ENCODE measurements around the gene KLHL26. TPM values are rescaled to one million over a fixed set of nuclear protein-coding genes. Genes with fewer than 3 reads are reported as not detected.

KLHL26 gene
- total RNA-seq, 1 donor from 2014 or later: 11.6 TPM

DNA sequence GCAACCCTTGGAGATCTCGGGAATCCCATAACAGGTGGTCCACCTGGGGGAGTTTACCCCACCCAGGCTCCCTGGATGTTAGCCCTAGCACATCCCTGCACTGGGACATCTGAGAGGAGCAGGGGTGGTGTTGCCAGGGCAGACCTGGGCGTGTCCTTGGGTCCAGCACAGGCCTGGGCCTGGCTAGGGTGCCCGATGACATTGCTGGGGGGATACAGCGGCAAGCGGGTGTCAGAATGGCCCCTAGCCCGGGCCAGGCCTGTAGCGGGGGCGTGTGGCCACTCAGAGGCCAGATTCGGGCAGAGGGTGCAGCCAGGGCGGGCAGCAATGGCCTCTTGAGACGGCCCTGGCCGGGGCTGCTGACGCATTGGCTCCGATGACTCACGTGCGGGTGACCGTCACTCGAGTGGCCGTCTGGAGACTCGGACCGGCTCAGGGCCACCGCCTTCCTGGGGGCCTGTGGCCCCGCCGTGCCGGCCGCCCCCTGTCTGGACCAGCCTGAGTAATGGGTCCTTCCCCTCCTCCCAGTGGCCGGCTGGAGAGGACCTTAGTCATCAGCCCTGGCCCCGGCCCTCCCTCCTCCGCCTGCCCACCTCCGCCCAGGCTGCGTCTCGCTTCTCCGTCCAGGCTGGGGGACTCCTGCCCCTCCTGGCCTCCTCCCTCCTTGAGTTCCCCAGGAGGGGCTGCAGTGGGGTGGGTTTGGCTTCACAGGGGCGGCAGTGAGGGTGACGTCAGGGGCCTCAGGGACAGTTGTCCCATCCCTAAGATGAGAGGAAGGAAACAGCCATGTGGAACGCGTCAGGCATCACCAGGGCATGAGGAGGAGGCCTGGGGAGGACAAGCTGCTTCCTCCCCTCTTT lies 23.5 kb downstream of the KLHL26 start:
- Mint-ChIP-seq H3K27ac (no peak overlapping the region), H3K27me3 (ENCODE audit: low read depth) (no peaks in the 10 kb centered on the region), H3K4me3 (ENCODE audit: low read depth) (no peak overlapping the region), H3K9me3 (no peaks in the 10 kb centered on the region), H3K36me3 (ENCODE audit: low read depth) (no peaks in the 10 kb centered on the region), H3K4me1 (ENCODE audit: low read depth) (peaks cover 2% of the 10 kb centered on the region)
- intact Hi-C loops (cut with micrococcal nuclease): no loop called here
- DNase-seq (ENCODE audit: low spot score): no peak

DNA sequence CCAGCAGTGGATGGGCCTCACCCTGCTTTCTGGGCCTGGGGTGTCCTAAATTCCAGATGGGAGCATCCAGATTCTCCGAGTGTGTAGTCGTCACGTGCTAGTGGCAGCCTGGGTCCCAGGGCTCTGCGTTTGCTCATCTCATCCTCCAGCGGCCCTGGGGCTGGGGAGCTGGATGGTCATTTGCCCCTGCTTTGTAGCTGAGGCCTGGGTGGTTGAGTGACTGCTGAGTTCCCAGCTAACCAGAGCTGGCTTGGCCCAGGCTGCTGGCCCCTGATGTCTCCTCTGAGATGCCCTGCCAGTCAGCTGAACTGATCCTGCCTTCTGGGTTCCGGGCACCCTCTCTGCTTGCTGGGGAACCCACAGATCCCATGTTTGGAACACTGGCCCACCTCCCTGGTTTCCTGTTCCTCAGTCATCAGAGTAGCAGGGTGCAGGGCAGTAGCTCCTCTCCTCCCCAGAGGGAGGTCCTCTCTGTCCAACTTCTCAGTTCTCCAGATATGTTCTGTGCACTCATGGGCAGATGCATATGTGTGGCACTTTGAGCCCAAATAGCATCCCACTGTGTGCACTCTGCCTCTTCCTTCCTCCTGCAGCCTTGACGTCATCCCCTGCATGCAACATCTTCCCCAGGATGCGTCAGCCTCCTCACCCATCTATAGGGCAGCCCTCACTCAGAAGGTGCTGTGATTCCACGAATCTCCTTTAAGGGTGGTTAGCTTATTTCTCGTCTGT lies 24.3 kb downstream of the KLHL26 start:
- no peak overlapping the region for H3K27ac Mint-ChIP-seq
- no peaks in the 10 kb centered on the region for H3K9me3 Mint-ChIP-seq
- DNase-seq (ENCODE audit: low spot score): no peak
- no peaks in the 10 kb centered on the region for H3K36me3 Mint-ChIP-seq (ENCODE audit: low read depth)
- intact Hi-C loops (cut with micrococcal nuclease): no loop called here
- H3K27me3 Mint-ChIP-seq (ENCODE audit: low read depth): no peaks in the 10 kb centered on the region
- H3K4me3 Mint-ChIP-seq (ENCODE audit: low read depth): no peak overlapping the region
- H3K4me1 Mint-ChIP-seq (ENCODE audit: low read depth): peaks cover 2% of the 10 kb centered on the region

- H3K27me3 Mint-ChIP-seq (ENCODE audit: low read depth): no peaks in the 10 kb centered on the region
- DNase-seq (ENCODE audit: low spot score): no peak
- no peak overlapping the region for H3K4me3 Mint-ChIP-seq (ENCODE audit: low read depth)
- intact Hi-C loops (cut with micrococcal nuclease): no loop called here
- H3K9me3 Mint-ChIP-seq: no peaks in the 10 kb centered on the region
- no peak overlapping the region for H3K27ac Mint-ChIP-seq
- peaks cover 4% of the 10 kb centered on the region for H3K36me3 Mint-ChIP-seq (ENCODE audit: low read depth)
- peaks cover 2% of the 10 kb centered on the region for H3K4me1 Mint-ChIP-seq (ENCODE audit: low read depth)
These were observed 26.3 kb downstream of the KLHL26 start for GRCh38 chr19:18662972-18663732.

DNA sequence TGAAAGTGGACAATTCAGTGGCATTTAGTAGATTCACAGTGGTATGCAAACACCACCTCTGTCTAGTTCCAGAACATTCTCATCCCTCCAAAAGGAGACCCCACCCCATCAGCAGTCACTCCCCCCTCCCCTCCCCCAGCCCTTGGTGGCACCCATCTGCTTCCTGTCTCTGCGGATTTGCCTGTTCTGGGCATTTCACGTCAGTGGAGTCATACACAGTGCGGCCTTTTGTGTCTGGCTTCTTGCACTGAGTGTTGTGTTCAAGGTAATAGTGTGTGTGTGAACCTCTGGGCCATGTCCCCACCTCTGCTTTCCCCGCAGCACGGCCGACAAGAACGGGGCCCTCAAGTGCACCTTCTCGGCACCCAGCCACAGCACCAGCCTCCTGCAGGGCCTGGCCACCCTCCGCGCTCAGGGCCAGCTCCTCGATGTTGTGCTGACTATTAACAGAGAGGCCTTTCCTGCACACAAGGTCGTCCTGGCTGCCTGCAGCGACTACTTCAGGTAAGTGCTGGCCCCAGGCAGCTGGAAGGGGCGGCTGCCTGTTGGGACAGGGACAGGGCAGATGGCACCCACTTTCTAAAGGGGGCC lies 27.2 kb downstream of the KLHL26 start:
- DNase-seq (ENCODE audit: low spot score): no peak
- H3K4me1 Mint-ChIP-seq (ENCODE audit: low read depth): peaks cover 2% of the 10 kb centered on the region

DNA sequence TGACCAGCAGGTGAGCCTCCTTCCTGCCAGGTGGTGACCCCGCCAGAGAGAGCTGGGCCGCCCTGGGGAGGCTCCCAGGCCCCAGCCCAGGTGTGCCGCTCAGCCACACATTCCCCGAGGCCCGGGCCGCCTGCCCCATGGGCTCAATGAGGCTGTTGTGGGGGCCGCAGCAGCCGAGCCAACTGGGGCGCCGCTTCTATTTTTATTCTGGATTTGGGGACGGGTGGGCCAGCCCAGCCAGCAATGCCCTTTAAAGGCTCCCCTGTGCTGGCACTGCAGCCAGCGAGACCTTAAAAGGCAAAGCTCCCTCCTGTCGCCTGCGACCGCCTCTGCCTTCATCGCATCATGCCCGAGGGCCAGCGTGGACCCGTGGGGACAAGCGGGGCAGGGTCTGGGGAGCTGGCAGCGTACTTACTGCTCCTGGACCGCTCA lies 29.0 kb downstream of the KLHL26 start:
- Mint-ChIP-seq H3K27ac (no peak overlapping the region), H3K27me3 (ENCODE audit: low read depth) (no peaks in the 10 kb centered on the region), H3K4me1 (ENCODE audit: low read depth) (peaks cover 2% of the 10 kb centered on the region), H3K9me3 (no peaks in the 10 kb centered on the region), H3K4me3 (ENCODE audit: low read depth) (no peak overlapping the region), H3K36me3 (ENCODE audit: low read depth) (peaks cover 11% of the 10 kb centered on the region)
- no peak for DNase-seq (ENCODE audit: low spot score)
- intact Hi-C loops (cut with micrococcal nuclease): no loop called here

More for the DNA sequence above, 27.2 kb downstream of the KLHL26 start:
- H3K4me3 Mint-ChIP-seq (ENCODE audit: low read depth): no peak overlapping the region
- peaks cover 4% of the 10 kb centered on the region for H3K36me3 Mint-ChIP-seq (ENCODE audit: low read depth)
- no peak overlapping the region for H3K27ac Mint-ChIP-seq
- no peaks in the 10 kb centered on the region for H3K27me3 Mint-ChIP-seq (ENCODE audit: low read depth)
- H3K9me3 Mint-ChIP-seq: no peaks in the 10 kb centered on the region
- intact Hi-C loops (cut with micrococcal nuclease): no loop called here

- Mint-ChIP-seq H3K9me3 (no peaks in the 10 kb centered on the region), H3K4me1 (ENCODE audit: low read depth) (peaks cover 2% of the 10 kb centered on the region), H3K27me3 (ENCODE audit: low read depth) (no peaks in the 10 kb centered on the region), H3K36me3 (ENCODE audit: low read depth) (peaks cover 11% of the 10 kb centered on the region), H3K27ac (no peak overlapping the region), H3K4me3 (ENCODE audit: low read depth) (no peak overlapping the region)
- intact Hi-C loops (cut with micrococcal nuclease): no loop called here
- no peak for DNase-seq (ENCODE audit: low spot score)
These were observed 29.5 kb downstream of the KLHL26 start for GRCh38 chr19:18666317-18666716.

DNA sequence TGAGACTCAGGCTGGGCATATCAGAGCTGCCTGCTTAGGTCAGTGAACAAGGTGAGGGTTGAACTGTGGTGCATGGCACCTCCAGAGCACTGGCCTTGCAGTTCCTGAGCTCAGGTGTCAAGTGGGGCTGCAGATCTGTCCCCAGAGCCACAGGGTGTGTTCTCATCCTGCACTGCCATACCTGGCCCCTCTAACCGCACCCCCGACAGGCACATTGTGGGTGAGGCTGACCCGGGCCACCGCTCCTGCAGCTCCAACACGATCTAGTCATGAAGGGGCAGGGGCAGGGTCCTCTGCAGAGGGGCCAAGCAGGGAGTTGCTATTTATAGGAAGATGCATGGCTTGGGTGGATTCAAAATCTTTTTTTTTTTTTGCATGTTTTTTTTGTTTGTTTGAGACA lies 30.0 kb downstream of the KLHL26 start:
- H3K9me3 Mint-ChIP-seq: no peaks in the 10 kb centered on the region
- DNase-seq (ENCODE audit: low spot score): no peak
- no peaks in the 10 kb centered on the region for H3K27me3 Mint-ChIP-seq (ENCODE audit: low read depth)
- no peak overlapping the region for H3K4me3 Mint-ChIP-seq (ENCODE audit: low read depth)
- no peak overlapping the region for H3K27ac Mint-ChIP-seq
- intact Hi-C loops (cut with micrococcal nuclease): no loop called here
- H3K36me3 Mint-ChIP-seq (ENCODE audit: low read depth): peaks cover 11% of the 10 kb centered on the region
- no peaks in the 10 kb centered on the region for H3K4me1 Mint-ChIP-seq (ENCODE audit: low read depth)

DNA sequence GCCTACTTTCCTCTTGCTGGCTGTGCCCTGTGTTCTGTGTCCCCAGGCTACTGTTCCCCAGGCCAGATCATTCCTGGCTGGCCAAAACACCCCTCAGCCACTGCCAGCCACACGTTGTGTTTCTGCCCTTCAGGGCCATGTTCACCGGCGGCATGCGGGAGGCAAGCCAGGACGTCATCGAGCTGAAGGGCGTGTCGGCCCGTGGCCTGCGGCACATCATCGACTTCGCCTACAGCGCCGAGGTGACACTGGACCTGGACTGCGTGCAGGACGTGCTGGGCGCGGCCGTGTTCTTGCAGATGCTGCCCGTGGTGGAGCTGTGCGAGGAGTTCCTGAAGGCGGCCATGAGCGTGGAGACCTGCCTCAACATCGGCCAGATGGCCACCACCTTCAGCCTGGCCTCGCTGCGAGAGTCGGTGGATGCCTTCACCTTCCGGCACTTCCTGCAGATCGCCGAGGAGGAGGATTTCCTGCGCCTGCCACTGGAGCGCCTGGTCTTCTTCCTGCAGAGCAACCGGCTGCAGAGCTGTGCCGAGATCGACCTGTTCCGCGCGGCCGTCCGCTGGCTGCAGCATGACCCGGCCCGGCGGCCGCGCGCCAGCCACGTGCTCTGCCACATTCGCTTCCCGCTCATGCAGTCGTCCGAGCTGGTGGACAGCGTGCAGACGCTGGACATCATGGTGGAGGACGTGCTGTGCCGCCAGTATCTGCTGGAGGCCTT lies 30.9 kb downstream of the KLHL26 start:
- intact Hi-C loops (cut with micrococcal nuclease): no loop called here
- Mint-ChIP-seq H3K27me3 (ENCODE audit: low read depth) (no peaks in the 10 kb centered on the region), H3K4me3 (ENCODE audit: low read depth) (no peak overlapping the region), H3K36me3 (ENCODE audit: low read depth) (peaks cover 11% of the 10 kb centered on the region), H3K27ac (no peak overlapping the region), H3K4me1 (ENCODE audit: low read depth) (no peaks in the 10 kb centered on the region), H3K9me3 (no peaks in the 10 kb centered on the region)
- DNase-seq (ENCODE audit: low spot score): no peak

- peaks cover 11% of the 10 kb centered on the region for H3K36me3 Mint-ChIP-seq (ENCODE audit: low read depth)
- no peaks in the 10 kb centered on the region for H3K4me1 Mint-ChIP-seq (ENCODE audit: low read depth)
- no peak overlapping the region for H3K4me3 Mint-ChIP-seq (ENCODE audit: low read depth)
- H3K27ac Mint-ChIP-seq: no peak overlapping the region
- no peaks in the 10 kb centered on the region for H3K27me3 Mint-ChIP-seq (ENCODE audit: low read depth)
- intact Hi-C loops (cut with micrococcal nuclease): no loop called here
- no peaks in the 10 kb centered on the region for H3K9me3 Mint-ChIP-seq
- no peak for DNase-seq (ENCODE audit: low spot score)
These were observed 31.4 kb downstream of the KLHL26 start for GRCh38 chr19:18668252-18668631.

- intact Hi-C loops (cut with micrococcal nuclease): no loop called here
- no peak for DNase-seq (ENCODE audit: low spot score)
- no peaks in the 10 kb centered on the region for H3K4me1 Mint-ChIP-seq (ENCODE audit: low read depth)
- H3K4me3 Mint-ChIP-seq (ENCODE audit: low read depth): no peak overlapping the region
- H3K27me3 Mint-ChIP-seq (ENCODE audit: low read depth): no peaks in the 10 kb centered on the region
- no peak overlapping the region for H3K27ac Mint-ChIP-seq
- peaks cover 11% of the 10 kb centered on the region for H3K36me3 Mint-ChIP-seq (ENCODE audit: low read depth)
- no peaks in the 10 kb centered on the region for H3K9me3 Mint-ChIP-seq
These were observed 32.1 kb downstream of the KLHL26 start for GRCh38 chr19:18668744-18669523.

DNA sequence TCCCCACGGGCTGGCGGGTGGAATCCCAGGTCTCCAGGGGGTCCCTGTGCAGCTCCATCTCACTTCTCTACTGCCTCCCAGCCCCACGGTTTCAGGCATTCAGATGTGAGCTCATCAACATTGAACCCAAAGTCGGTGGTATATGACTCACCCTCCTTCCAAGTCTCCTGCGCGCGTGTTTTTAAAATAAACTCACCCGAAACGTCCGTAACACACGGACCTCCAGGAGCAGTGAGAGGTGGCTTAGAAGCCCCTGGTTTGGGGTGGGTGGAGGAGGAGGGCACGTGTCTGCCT lies 32.6 kb downstream of the KLHL26 start:
- Mint-ChIP-seq H3K4me3 (ENCODE audit: low read depth) (no peak overlapping the region), H3K27ac (no peak overlapping the region), H3K9me3 (no peaks in the 10 kb centered on the region), H3K36me3 (ENCODE audit: low read depth) (peaks cover 11% of the 10 kb centered on the region), H3K27me3 (ENCODE audit: low read depth) (no peaks in the 10 kb centered on the region), H3K4me1 (ENCODE audit: low read depth) (no peaks in the 10 kb centered on the region)
- no peak for DNase-seq (ENCODE audit: low spot score)
- intact Hi-C loops (cut with micrococcal nuclease): no loop called here

- no peaks in the 10 kb centered on the region for H3K4me1 Mint-ChIP-seq (ENCODE audit: low read depth)
- peaks cover 11% of the 10 kb centered on the region for H3K36me3 Mint-ChIP-seq (ENCODE audit: low read depth)
- H3K27me3 Mint-ChIP-seq (ENCODE audit: low read depth): no peaks in the 10 kb centered on the region
- no peaks in the 10 kb centered on the region for H3K9me3 Mint-ChIP-seq
- intact Hi-C loops (cut with micrococcal nuclease): no loop called here
- no peak overlapping the region for H3K4me3 Mint-ChIP-seq (ENCODE audit: low read depth)
- DNase-seq (ENCODE audit: low spot score): no peak
- H3K27ac Mint-ChIP-seq: no peak overlapping the region
These were observed 33.1 kb downstream of the KLHL26 start for GRCh38 chr19:18669883-18670282.

Measured in activated T-helper 2 cell treated with anti-CD3 and anti-CD28 coated beads, Interferon-gamma antibody, Interleukin-2, Interleukin-4, amounts not matched to agents 10 μg/mL and 5 μg/mL and 100 μg/mL, durations not matched to agents 14 hours and 24 hours and 36 hours (primary cell).